Activated CD4-positive, alpha-beta T cell treated with anti-CD3 and anti-CD28 coated beads, Interleukin-2, amount 50 U/mL, for 4 hours (primary cell): ENCODE measurements around the gene ZNF578.
A peak's percentile ranks its signal among the peaks of the same experiment; 100 is the strongest.
"Not testable (repeated sequence)": the region's sequence is repeated elsewhere in the genome, so short reads cannot be mapped to it uniquely, and the experiment has no call there.

Experiments
- DNase-seq, 2 experiments: peaks; one replicate each; pipeline ENCODE4 v3.0.0-alpha.2; 2020

Gene ZNF578

GRCh38 chr19:52518646-52519045, 65.3 kb downstream of the ZNF578 start:
- DNase-seq: no peak

GRCh38 chr19:52519175-52519574, 65.8 kb downstream of the ZNF578 start:
- DNase-seq: not testable (repeated sequence)

GRCh38 chr19:52520013-52520412, 66.7 kb downstream of the ZNF578 start:
- no peak for DNase-seq

DNA sequence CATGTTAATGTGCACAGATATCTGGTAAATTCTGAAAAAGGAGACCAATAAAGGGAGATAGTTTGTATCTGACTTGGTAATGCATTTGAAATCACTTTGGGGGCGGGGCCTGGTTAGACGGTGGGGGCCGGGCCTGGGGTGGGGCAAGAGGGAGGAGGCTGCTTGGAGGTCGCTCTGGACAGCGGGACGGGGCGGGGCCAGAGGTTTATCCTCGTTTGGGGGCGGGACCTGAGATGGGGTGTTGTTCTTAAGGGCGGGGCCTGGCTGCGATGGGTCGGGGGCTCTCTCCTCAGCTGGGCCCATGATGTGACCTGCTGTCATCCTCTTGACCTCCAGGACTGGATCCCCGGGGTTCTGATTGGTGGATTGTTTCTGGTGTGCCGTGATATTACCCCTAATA, 69.2 kb downstream of the ZNF578 start:
- DNase-seq: no peak

DNA sequence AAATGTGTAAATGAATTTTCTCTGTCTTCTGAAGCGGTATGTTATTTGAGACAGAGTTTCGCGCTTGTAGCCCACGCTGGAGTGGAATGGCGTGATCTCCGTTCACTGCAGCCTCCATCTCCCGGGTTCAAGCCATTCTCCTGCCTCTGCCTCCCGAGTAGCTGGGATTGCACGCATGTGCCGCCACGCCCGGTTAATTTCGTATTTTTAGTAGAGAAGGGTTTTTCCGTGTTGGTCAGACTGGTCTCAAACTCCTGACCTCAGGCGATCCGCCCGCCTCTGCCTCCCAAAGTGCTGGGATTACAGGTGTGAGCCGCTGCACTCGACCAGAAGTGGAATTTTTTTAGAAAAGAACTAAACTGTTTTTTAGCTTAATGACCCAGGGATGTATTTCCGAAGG, 70.7 kb downstream of the ZNF578 start:
- no peak for DNase-seq

GRCh38 chr19:52527134-52527955, 74.0 kb downstream of the ZNF578 start, which contains the start of gene ZNF808:
TSS of gene ZNF808 (plus strand) at chr19:52527668. CDS start at chr19:52543285, 15,617 bp downstream.
- DNase-seq: peak; percentile 98 to 99

DNA sequence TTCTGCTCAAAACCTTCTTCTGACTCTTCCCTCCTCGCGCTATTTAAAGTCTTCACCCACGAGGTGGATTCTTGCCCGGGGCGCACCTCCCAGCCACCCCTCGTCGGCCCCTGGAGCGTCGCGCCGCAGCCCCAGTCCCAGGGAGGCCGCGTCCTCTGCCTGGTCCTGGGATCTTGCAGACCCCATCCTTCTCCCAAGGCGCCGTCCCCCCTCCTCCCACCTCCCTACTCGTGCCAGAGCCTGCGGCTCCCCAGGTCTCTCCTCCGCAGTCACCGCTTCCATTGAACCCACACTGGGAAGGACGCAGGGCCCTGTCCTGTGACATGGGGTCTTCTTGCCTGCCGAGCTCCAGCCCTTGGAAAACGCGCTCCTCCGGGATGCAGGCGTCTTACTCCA, 74.6 kb downstream of the ZNF578 start:
- no peak for DNase-seq

GRCh38 chr19:52532480-52532879, 79.1 kb downstream of the ZNF578 start:
- no peak for DNase-seq

- DNase-seq: no peak
Observed at GRCh38 chr19:52533901-52534300, 80.5 kb downstream of the ZNF578 start.

GRCh38 chr19:52535385-52535770, 82.0 kb downstream of the ZNF578 start:
- not testable (repeated sequence) for DNase-seq

DNA sequence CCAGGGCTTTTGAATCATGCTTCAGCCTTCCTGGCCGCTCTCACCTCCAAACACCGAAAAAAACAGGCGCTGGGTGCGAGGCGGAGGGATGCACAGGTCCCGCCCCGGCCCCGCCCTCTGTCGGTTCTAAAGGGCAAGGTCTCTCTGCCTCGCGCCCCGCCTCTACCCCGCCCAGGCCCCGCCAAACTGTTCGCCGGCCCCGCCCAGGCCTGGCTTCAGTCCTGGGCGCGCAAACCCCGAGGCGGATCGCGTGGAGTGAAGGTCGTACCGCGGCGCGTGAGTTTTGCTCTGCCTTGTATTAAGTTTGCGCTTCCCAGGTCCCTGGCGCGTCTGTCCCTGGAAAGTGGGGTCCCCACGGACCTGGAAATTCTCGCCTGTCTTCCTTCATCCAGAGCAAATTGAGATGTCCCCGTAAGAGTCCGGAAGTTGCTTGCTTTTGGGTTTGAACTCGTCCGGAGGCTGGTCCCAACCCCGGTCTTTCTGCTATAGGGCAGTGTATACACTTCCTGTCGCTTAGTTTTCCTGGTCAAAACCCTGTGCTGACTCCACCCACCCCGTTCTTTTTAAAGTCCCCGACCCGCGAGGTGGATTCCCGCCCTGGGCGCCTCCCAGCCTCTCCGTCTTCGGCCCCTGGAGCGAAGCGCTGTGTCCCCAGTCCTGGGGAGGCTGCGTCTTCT, 82.6 kb downstream of the ZNF578 start:
- DNase-seq: peak; percentile 87 to 88

DNA sequence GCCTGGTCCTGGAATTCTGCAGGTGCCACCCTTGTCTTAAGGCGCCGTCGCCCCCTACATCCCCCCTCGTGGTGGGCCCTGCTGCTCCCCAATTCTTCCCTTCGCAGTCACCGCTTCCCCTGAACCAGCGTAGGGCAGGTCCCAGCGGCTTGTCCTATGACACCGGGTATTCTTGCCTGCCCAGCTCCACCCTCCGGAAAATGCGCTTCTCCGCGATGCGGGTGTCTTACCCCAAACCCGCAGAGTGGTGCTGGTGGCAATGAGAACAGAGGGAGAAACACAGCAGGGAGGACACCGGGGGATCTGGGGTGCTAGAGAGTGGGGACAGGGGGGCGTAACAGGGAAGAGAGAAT, 83.1 kb downstream of the ZNF578 start:
- peak; percentile 44 to 53 for DNase-seq

DNA sequence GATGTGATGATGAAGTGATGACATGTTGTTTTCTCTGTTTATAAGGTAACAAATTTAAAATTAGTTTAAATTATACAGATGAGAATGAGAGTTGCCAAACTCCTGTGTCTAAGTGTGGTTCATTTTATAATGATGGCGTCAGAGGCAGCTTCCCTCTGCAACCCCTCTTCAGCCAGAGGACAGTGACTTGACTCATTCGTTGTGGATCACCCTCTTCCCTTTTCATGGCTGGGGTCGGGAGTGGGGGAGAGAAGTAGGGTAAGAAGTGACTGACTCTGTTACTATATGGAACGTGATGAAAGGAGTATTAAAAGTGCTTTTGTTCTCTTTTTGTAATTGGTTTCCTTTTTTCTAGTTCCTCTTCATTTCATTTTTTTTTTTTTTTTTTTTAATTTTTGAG, 85.5 kb downstream of the ZNF578 start:
- not testable (repeated sequence) for DNase-seq

DNA sequence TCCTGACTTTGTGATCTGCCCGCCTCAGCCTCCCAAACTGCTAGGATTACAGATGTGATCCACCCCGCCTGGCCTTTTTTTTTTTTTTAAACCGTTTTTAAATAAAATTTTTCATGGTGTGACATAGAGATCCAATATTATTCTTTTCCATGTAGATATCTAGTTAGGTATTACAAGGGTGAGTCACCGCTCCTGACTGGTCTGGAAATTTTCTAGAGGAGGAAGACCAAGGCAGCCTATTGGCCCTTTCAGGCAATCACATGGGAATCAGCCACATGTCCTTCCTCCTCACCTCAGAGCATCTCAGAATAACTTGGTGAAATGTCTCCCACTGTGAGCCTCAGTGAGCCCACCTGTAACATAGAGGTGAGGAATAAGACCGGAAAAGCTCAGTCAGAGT, 87.8 kb downstream of the ZNF578 start:
- DNase-seq: not testable (repeated sequence)

DNA sequence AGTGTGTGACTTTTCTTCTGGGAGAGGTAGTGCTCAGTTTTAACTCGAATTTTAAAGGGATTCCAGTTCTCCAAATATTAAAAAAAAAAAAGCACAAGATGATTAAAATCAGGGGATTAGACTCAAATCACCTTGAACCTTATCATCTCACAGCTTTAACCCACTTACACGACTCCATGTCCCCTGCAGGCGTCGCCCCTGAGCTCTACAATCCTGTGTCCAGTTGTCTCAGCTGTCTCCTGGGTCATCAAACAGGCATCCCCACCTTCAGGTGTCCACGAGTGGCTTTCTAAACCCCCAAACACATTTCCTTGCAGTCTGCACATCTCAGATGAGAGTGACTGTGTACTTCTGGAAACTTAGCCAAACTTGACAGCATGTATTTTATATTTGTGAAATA, 88.3 kb downstream of the ZNF578 start:
- no peak for DNase-seq

- DNase-seq: not testable (repeated sequence)
Observed at GRCh38 chr19:52542541-52542940, 89.2 kb downstream of the ZNF578 start.

- no peak for DNase-seq
Observed at GRCh38 chr19:52542984-52543664, 89.8 kb downstream of the ZNF578 start.

- DNase-seq: no peak
Observed at GRCh38 chr19:52554216-52554971, 101.0 kb downstream of the ZNF578 start.

- DNase-seq: no peak
Observed at GRCh38 chr19:52557231-52557995, 104.1 kb downstream of the ZNF578 start.

GRCh38 chr19:52558732-52559445, 105.5 kb downstream of the ZNF578 start:
- not testable (repeated sequence) for DNase-seq

GRCh38 chr19:52561611-52562010, 108.3 kb downstream of the ZNF578 start:
- DNase-seq: not testable (repeated sequence)
